Non-pigmented ciliary epithelial cell (primary cell): ENCODE measurements around the gene NXF1.
"Not testable (repeated sequence)": the region's sequence is repeated elsewhere in the genome, so short reads cannot be mapped to it uniquely, and the experiment has no call there.

Experiments
- DNase-seq: peaks from one replicate; pipeline ENCODE4 v3.0.0-alpha.2; 2010; ENCODE audit warnings: low read depth

The NXF1 gene

GRCh38 chr11:62805076-62805892 is at the start of gene NXF1:
NXF1 (minus strand) TSS chr11:62805440; CDS start chr11:62805356, 84 bp downstream.
- peak; percentile 58 for DNase-seq

- DNase-seq: no peak
These were observed 49.0 kb upstream of the NXF1 start for GRCh38 chr11:62854013-62854824.

GRCh38 chr11:62853279-62853965 is 48.2 kb upstream of the NXF1 start:
- DNase-seq: no peak

GRCh38 chr11:62852523-62853188 is 47.4 kb upstream of the NXF1 start:
- DNase-seq: no peak

GRCh38 chr11:62851807-62852522 is 46.7 kb upstream of the NXF1 start:
- no peak for DNase-seq

GRCh38 chr11:62850911-62851806 is 45.9 kb upstream of the NXF1 start:
- no peak for DNase-seq

- DNase-seq: no peak
These were observed 42.6 kb upstream of the NXF1 start for GRCh38 chr11:62847767-62848314.

- DNase-seq: no peak
These were observed 40.9 kb upstream of the NXF1 start for GRCh38 chr11:62846177-62846576.

- DNase-seq: no peak
These were observed 38.9 kb upstream of the NXF1 start for GRCh38 chr11:62844154-62844553.

- DNase-seq: no peak
These were observed 38.2 kb upstream of the NXF1 start for GRCh38 chr11:62843466-62843865.

GRCh38 chr11:62842891-62843290 is 37.7 kb upstream of the NXF1 start:
- not testable (repeated sequence) for DNase-seq

- DNase-seq: no peak
These were observed 37.0 kb upstream of the NXF1 start for GRCh38 chr11:62842171-62842741.

GRCh38 chr11:62841361-62842170 is 36.3 kb upstream of the NXF1 start:
- peak; percentile 99 for DNase-seq

GRCh38 chr11:62840721-62841360 is 35.6 kb upstream of the NXF1 start:
- not testable (repeated sequence) for DNase-seq

- DNase-seq: no peak
These were observed 34.1 kb upstream of the NXF1 start, which contains the start of gene WDR74 for GRCh38 chr11:62839050-62839945. WDR74 (minus strand) TSS chr11:62839590; CDS start chr11:62839570, 20 bp downstream.

- DNase-seq: no peak
These were observed 30.1 kb upstream of the NXF1 start for GRCh38 chr11:62835336-62835735.
